Natural killer cell (primary cell): ENCODE measurements around the gene FAM136A. TPM values are rescaled to one million over a fixed set of nuclear protein-coding genes. Genes with fewer than 3 reads are reported as not detected.
"Not testable (repeated sequence)": the region's sequence is repeated elsewhere in the genome, so short reads cannot be mapped to it uniquely, and the experiment has no call there.

Experiments used
- ATAC-seq, 3 donors: fragments of 150-1000 bp in 2 of 3; fragments of 200-7000 bp in 1 of 3; cut with Tn5 transposase; 1 replicate in 1 of 3; 2 replicates in 2 of 3; pipeline ENCODE4 v1.10.0; 2021; ENCODE audit warnings: mild to moderate bottlenecking in 2 of 3, moderate library complexity in 2 of 3
- DNase-seq, 2 donors: peaks; one replicate each; pipeline versions ENCODE4 v3.0.0 to v3.0.0-alpha.2; 2013 to 2021; ENCODE audit warnings: mixed read lengths in 1 of 2
- H3K27ac ChIP-seq: one replicate; pipeline ENCODE4 v1.5.1; 2013; ENCODE audit warnings: mild to moderate bottlenecking, low read length
- H3K27me3 ChIP-seq: one replicate; pipeline ENCODE4 v1.6.1; 2013; ENCODE audit warnings: low read length; ENCODE audit not compliant: control insufficient read depth, insufficient read depth
- H3K36me3 ChIP-seq: one replicate; pipeline ENCODE4 v1.6.1; 2013; ENCODE audit warnings: low read length; ENCODE audit not compliant: control insufficient read depth, insufficient read depth
- H3K4me1 ChIP-seq: one replicate; pipeline ENCODE4 v1.6.1; 2013; ENCODE audit warnings: low read length; ENCODE audit not compliant: control insufficient read depth, insufficient read depth
- H3K4me3 ChIP-seq: one replicate; pipeline ENCODE4 v1.5.1; 2013; ENCODE audit warnings: low read length
- H3K9me3 ChIP-seq: one replicate; pipeline ENCODE4 v1.6.1; 2013; ENCODE audit warnings: low read length; ENCODE audit not compliant: control insufficient read depth, insufficient read depth
- H3K27ac Mint-ChIP-seq, 2 donors: one replicate each; pipeline ENCODE4 v1.8.0; 2022; ENCODE audit warnings: mild to moderate bottlenecking in 2 of 2, mixed read lengths in 2 of 2, moderate library complexity in 1 of 2
- H3K27me3 Mint-ChIP-seq, 2 donors: one replicate each; pipeline ENCODE4 v1.8.0; 2022; ENCODE audit warnings: low read depth in 2 of 2, mixed read lengths in 2 of 2
- H3K36me3 Mint-ChIP-seq: one replicate; pipeline ENCODE4 v1.8.0; 2022; ENCODE audit warnings: mixed read lengths
- H3K4me1 Mint-ChIP-seq, 2 donors: one replicate each; pipeline ENCODE4 v1.8.0; 2022; ENCODE audit warnings: mixed read lengths in 2 of 2
- H3K4me3 Mint-ChIP-seq: one replicate; pipeline ENCODE4 v1.8.0; 2022; ENCODE audit warnings: mild to moderate bottlenecking, moderate library complexity, mixed read lengths
- H3K9me3 Mint-ChIP-seq, 2 donors: one replicate each; pipeline ENCODE4 v1.8.0; 2022; ENCODE audit warnings: mixed read lengths in 2 of 2
- CTCF ChIP-seq: fragments of 200-600 bp; IDR thresholded peaks from one replicate; pipeline ENCODE4 v1.8.0; 2022; ENCODE audit warnings: antibody characterized with exemption
- WGBS: methylation state at CpG from one replicate; pipeline ENCODE4 v1.1.7; 2013; ENCODE audit warnings: missing lambda C conversion rate; ENCODE audit not compliant: insufficient coverage; 5-methylcytosine and 5-hydroxymethylcytosine counted together
- intact Hi-C: fragments of 100-400 bp; cut with micrococcal nuclease; formaldehyde crosslinking; loops from one replicate; pipeline ENCODE4 v1.14.2; 2022
- total RNA-seq, 4 donors: library from RNA; stranded (reverse); fragments of 120-200 nt in 1 of 4; gene quantifications; one replicate each; pipeline versions ENCODE4 v1.2.3 to v1.2.4, GENCODE V29; 2013 to 2022

The FAM136A gene
- total RNA-seq, 3 donors from 2014 or later (not counting 1 experiment from before 2014, with no cell fraction given), result 32.5 to 38.3 (median 36.6) TPM

- intact Hi-C loops, result no loop called here
- Histone ChIP-seq H3K9me3 (no peaks in the 10 kb centered on the region), H3K4me3 (no peak overlapping the region), H3K27me3 (no peaks in the 10 kb centered on the region), H3K27ac (no peak overlapping the region), H3K4me1 (no peaks in the 10 kb centered on the region), H3K36me3 (peaks cover 13% of the 10 kb centered on the region)
- DNase-seq (no peak), ATAC-seq (no peak)
- Mint-ChIP-seq H3K4me1 (no peaks in the 10 kb centered on the region), H3K36me3 (no peaks in the 10 kb centered on the region), H3K27ac (peak overlapping the region in 1 of 2 donors; percentile 19), H3K9me3 (no peaks in the 10 kb centered on the region), H3K27me3 (no peaks in the 10 kb centered on the region), H3K4me3 (no peak overlapping the region)
- 90% methylated on average over 3 of the region's 3 CpGs for WGBS
- no peak for TF ChIP-seq CTCF
Measured at GRCh38 chr2:70270323-70270722, 31.5 kb downstream of the FAM136A start.

GRCh38 chr2:70269422-70270302 is 32.2 kb downstream of the FAM136A start:
- H3K27ac Mint-ChIP-seq, H3K36me3 ChIP-seq, H3K9me3 Mint-ChIP-seq, ATAC-seq, H3K27me3 ChIP-seq, H3K9me3 ChIP-seq, H3K36me3 Mint-ChIP-seq, H3K4me3 ChIP-seq, H3K27me3 Mint-ChIP-seq, H3K27ac ChIP-seq, H3K4me1 Mint-ChIP-seq, DNase-seq, H3K4me1 ChIP-seq, intact Hi-C loops, H3K4me3 Mint-ChIP-seq: not testable (repeated sequence)
- WGBS, result 95% methylated on average over 18 of the region's 18 CpGs

GRCh38 chr2:70266925-70267324 is 34.9 kb downstream of the FAM136A start:
- H3K27me3 Mint-ChIP-seq, H3K27ac ChIP-seq, H3K27ac Mint-ChIP-seq, H3K36me3 Mint-ChIP-seq, H3K9me3 Mint-ChIP-seq, intact Hi-C loops, ATAC-seq, H3K4me1 Mint-ChIP-seq, H3K4me3 Mint-ChIP-seq, H3K27me3 ChIP-seq, H3K4me3 ChIP-seq, DNase-seq, H3K9me3 ChIP-seq, H3K36me3 ChIP-seq, H3K4me1 ChIP-seq: not testable (repeated sequence)
- WGBS, result 97% methylated on average over 26 of the region's 30 CpGs

GRCh38 chr2:70261501-70261900 is 40.4 kb downstream of the FAM136A start:
- Mint-ChIP-seq H3K4me3 (no peak overlapping the region), H3K4me1 (peaks cover 5 to 26% of the 10 kb centered on the region in 2 donors), H3K36me3 (peaks cover 7% of the 10 kb centered on the region), H3K27ac (no peak overlapping the region), H3K9me3 (no peaks in the 10 kb centered on the region), H3K27me3 (no peaks in the 10 kb centered on the region)
- H3K27me3 ChIP-seq, result no peaks in the 10 kb centered on the region
- H3K27ac ChIP-seq, result no peak overlapping the region
- H3K4me3 ChIP-seq, result no peak overlapping the region
- H3K4me1 ChIP-seq, result peaks cover 13% of the 10 kb centered on the region
- H3K9me3 ChIP-seq, result no peaks in the 10 kb centered on the region
- H3K36me3 ChIP-seq, result peaks cover 19% of the 10 kb centered on the region
- DNase-seq, result no peak
- intact Hi-C loops, result no loop called here
- 100% methylated on average over 1 of the region's 1 CpG for WGBS
- no peak for TF ChIP-seq CTCF
- ATAC-seq, result no peak
